ENCODE data around the gene VEZF1.
"Not testable (repeated sequence)": the region's sequence is repeated elsewhere in the genome, so short reads cannot be mapped to it uniquely, and the experiment has no call there.

Gene VEZF1

GRCh38 chr17:57974053-57974824 is 13.8 kb downstream of the VEZF1 start:
- not testable (repeated sequence) for DNase-seq

GRCh38 chr17:57972151-57972550 is 15.9 kb downstream of the VEZF1 start:
- DNase-seq: no peak

GRCh38 chr17:57971572-57971971 is 16.5 kb downstream of the VEZF1 start:
- DNase-seq: no peak

- DNase-seq: no peak
These were observed 17.3 kb downstream of the VEZF1 start for GRCh38 chr17:57970710-57971109.

- no peak for DNase-seq
These were observed 19.6 kb downstream of the VEZF1 start for GRCh38 chr17:57968456-57968855.

GRCh38 chr17:57966875-57967274 is 21.2 kb downstream of the VEZF1 start:
- DNase-seq: no peak

- DNase-seq: no peak
These were observed 21.8 kb downstream of the VEZF1 start for GRCh38 chr17:57966246-57966645.

- no peak for DNase-seq
These were observed 22.4 kb downstream of the VEZF1 start for GRCh38 chr17:57965521-57966160.

- no peak for DNase-seq
These were observed 24.9 kb downstream of the VEZF1 start for GRCh38 chr17:57963149-57963511.

- DNase-seq: no peak
These were observed 25.5 kb downstream of the VEZF1 start for GRCh38 chr17:57962279-57963148.

GRCh38 chr17:57959929-57960328 is 28.1 kb downstream of the VEZF1 start:
- DNase-seq: no peak

GRCh38 chr17:57958391-57958790 is 29.7 kb downstream of the VEZF1 start:
- not testable (repeated sequence) for DNase-seq

- DNase-seq: no peak
These were observed 30.2 kb downstream of the VEZF1 start for GRCh38 chr17:57957886-57958285.

GRCh38 chr17:57957120-57957850 is 30.8 kb downstream of the VEZF1 start:
- no peak for DNase-seq

GRCh38 chr17:57956291-57957119 is 31.5 kb downstream of the VEZF1 start:
- DNase-seq: no peak

- DNase-seq: no peak
These were observed 32.7 kb downstream of the VEZF1 start, which contains the start of gene CUEDC1 for GRCh38 chr17:57955183-57955931. CUEDC1 (minus strand) TSS chr17:57955412; CDS start chr17:57885564, 69,848 bp downstream.

GRCh38 chr17:57954397-57955182 is 33.5 kb downstream of the VEZF1 start:
- DNase-seq: no peak

- no peak for DNase-seq
These were observed 34.2 kb downstream of the VEZF1 start for GRCh38 chr17:57953705-57954396.

GRCh38 chr17:57953219-57953618 is 34.8 kb downstream of the VEZF1 start:
- DNase-seq: no peak

GRCh38 chr17:57949649-57950048 is 38.4 kb downstream of the VEZF1 start:
- DNase-seq: no peak

Data from GF-D8 (cell line).